Naive thymus-derived CD8-positive, alpha-beta T cell (primary cell): ENCODE data around the gene KCNS1. TPM values are rescaled to one million over a fixed set of nuclear protein-coding genes. Genes with fewer than 3 reads are reported as not detected.

Experiments used
- polyA plus RNA-seq, 3 donors: library from polyadenylated mRNA; unstranded; fragments of 300-500 nt; fragmentation: Illumina TruSeq; gene quantifications; one replicate each; pipeline ENCODE4 v1.2.3, GENCODE V29; 2021
- total RNA-seq, 8 experiments: library from RNA in 2 of 8; stranded (reverse) in 2 of 8; gene quantifications; one replicate each; pipeline ENCODE4 v1.2.3 and lab custom pipeline; 2021 to 2026

Gene KCNS1
- total and polyA plus RNA-seq, 5 experiments from 2014 or later: not detected

Other genes starting within 250 kb of the KCNS1 start
- gene YWHAB, start 215.4 kb downstream of the KCNS1 start, total RNA-seq: 100 to 1,000 TPM; 209 to 221 TPM
- 100 to 1,000 TPM; 510 to 529 (median 523) TPM for gene YWHAB, start 215.4 kb downstream of the KCNS1 start, polyA plus RNA-seq
- 10 to 100 TPM; 63.2 to 63.4 TPM for gene PABPC1L, start 191.1 kb downstream of the KCNS1 start, total RNA-seq
- under 1 TPM; 0.28 to 0.74 (median 0.73) TPM for gene PABPC1L, start 191.1 kb downstream of the KCNS1 start, polyA plus RNA-seq
- gene TOMM34, start 140.7 kb downstream of the KCNS1 start, total RNA-seq: 10 to 100 TPM in 1 of 2 experiments, 1 to 10 TPM in 1; 9.3 to 11.0 TPM
- gene TOMM34, start 140.7 kb downstream of the KCNS1 start, polyA plus RNA-seq: 10 to 100 TPM; 12.7 to 27.2 (median 14.5) TPM
- 100 to 1,000 TPM; 342 to 354 TPM for gene STK4, start 134.6 kb downstream of the KCNS1 start, total RNA-seq
- gene STK4, start 134.6 kb downstream of the KCNS1 start, polyA plus RNA-seq: 100 to 1,000 TPM; 178 to 192 (median 188) TPM
- not detected for gene WFDC5, start 14.0 kb upstream of the KCNS1 start, total RNA-seq
- not detected for gene WFDC5, start 14.0 kb upstream of the KCNS1 start, polyA plus RNA-seq
- gene WFDC12, start 23.3 kb upstream of the KCNS1 start, total RNA-seq: not detected
- not detected for gene WFDC12, start 23.3 kb upstream of the KCNS1 start, polyA plus RNA-seq
- gene PI3, start 73.8 kb upstream of the KCNS1 start, total RNA-seq: not detected
- gene PI3, start 73.8 kb upstream of the KCNS1 start, polyA plus RNA-seq: not detected
- gene SEMG1, start 105.9 kb upstream of the KCNS1 start, total RNA-seq: not detected
- gene SEMG1, start 105.9 kb upstream of the KCNS1 start, polyA plus RNA-seq: not detected
- gene SEMG2, start 120.2 kb upstream of the KCNS1 start, total RNA-seq: not detected
- gene SEMG2, start 120.2 kb upstream of the KCNS1 start, polyA plus RNA-seq: not detected
- gene SLPI, start 153.4 kb upstream of the KCNS1 start, total RNA-seq: not detected
- gene SLPI, start 153.4 kb upstream of the KCNS1 start, polyA plus RNA-seq: not detected
- gene RBPJL, start 205.7 kb upstream of the KCNS1 start, total RNA-seq: not detected
- gene RBPJL, start 205.7 kb upstream of the KCNS1 start, polyA plus RNA-seq: not detected
- not detected for gene MATN4, start 207.2 kb upstream of the KCNS1 start, total RNA-seq
- not detected for gene MATN4, start 207.2 kb upstream of the KCNS1 start, polyA plus RNA-seq
- gene SDC4, start 247.3 kb upstream of the KCNS1 start, total RNA-seq: under 1 TPM; 0.25 to 0.31 TPM
- under 1 TPM in 2 of 3 donors, not detected in 1; 0.09 to 0.24 TPM for gene SDC4, start 247.3 kb upstream of the KCNS1 start, polyA plus RNA-seq